Stimulated activated CD8-positive, alpha-beta memory T cell treated with anti-CD3 and anti-CD28 coated beads, Interleukin-15, amount 100 ng/mL, for 48 hours (primary cell): Measurements from ENCODE around the gene PLEK.
"Not testable (repeated sequence)": the region's sequence is repeated elsewhere in the genome, so short reads cannot be mapped to it uniquely, and the experiment has no call there.

Experiments used
- DNase-seq, 2 donors: peaks; one replicate each; pipeline ENCODE4 v3.0.0-alpha.2; 2020; ENCODE audit warnings: low read depth in 2 of 2

Gene PLEK

DNA sequence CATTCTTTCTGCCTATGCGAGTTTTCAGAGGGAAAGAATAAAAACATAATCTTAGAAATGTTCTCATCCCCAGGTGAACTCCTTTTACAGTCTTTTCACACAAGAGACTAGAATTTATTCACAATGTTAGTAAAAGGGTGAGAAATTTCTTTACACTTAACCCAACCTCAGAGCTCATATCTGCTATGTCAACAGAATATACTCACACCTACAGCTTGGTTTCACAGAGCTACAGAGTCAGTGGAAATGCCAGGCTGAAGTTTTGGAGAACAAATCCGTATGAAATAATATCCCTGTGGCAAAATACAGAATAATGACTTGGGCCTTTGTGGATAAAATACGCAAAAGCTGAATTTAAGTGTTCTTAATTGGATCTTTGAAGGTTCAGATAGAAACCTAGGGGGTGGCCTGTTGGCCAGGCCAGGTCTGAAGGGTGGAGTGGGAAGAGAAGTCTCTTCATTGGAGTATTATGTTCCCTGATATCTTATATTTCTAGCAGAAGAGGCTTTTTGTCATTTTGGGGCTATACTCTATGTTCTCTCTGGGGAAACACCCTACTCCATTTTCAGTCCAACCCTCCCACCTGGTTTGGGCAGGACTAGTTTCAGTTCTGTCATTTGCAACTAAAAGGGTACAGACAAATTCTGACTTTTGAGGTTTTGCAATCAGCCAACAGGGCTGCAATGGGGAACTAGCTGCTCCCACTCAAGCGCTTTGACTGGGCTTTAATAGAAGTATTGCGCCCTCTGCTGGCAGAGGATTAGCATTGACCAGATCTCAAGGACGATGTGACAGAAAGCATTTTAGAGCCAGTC is 76.3 kb downstream of the PLEK start:
- DNase-seq = peak; percentile 71 to 74

GRCh38 chr2:68441994-68442322 is 76.9 kb downstream of the PLEK start:
- no peak for DNase-seq

DNA sequence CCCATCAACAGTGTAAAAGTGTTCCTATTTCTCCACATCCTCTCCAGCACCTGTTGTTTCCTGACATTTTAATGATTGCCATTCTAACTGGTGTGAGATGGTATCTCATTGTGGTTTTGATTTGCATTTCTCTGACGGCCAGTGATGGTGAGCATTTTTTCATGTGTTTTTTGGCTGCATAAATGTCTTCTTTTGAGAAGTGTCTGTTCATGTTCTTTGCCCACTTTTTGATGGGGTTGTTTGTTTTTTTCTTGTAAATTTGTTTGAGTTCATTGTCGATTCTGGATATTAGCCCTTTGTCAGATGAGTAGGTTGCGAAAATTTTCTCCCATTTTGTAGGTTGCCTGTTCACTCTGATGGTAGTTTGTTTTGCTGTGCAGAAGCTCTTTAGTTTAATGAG is 81.3 kb downstream of the PLEK start:
- DNase-seq = not testable (repeated sequence)
